HCT116 (cell line): Measurements from ENCODE around the gene SKAP1. TPM values are rescaled to one million over a fixed set of nuclear protein-coding genes. Genes with fewer than 3 reads are reported as not detected.

Source experiments
- ATAC-seq: fragments of 200-7000 bp; cut with Tn5 transposase; 2 replicates; pipeline ENCODE4 v1.9.1; 2020; ENCODE audit warnings: mild to moderate bottlenecking, moderate library complexity
- BruUV-seq: library from RNA; stranded (reverse); fragments of 400-500 nt; replicated peaks from 2 replicates; lab custom pipeline; 2021; lab: Mats Ljungman, UMichigan
- CTCF ChIA-PET: fragments of 300-600 bp; sonication (Branson Sonifier 250); formaldehyde crosslinking; loops from one replicate; lab custom pipeline; 2021; ENCODE audit warnings: antibody characterized with exemption; lab: Charles Lee
- POLR2A ChIA-PET: fragments of 300-600, 350-600 bp; sonication (Branson Sonifier 250); formaldehyde crosslinking; loops from one replicate; lab custom pipeline; 2021; ENCODE audit warnings: antibody characterized with exemption; lab: Charles Lee
- RAD21 ChIA-PET, 2 experiments: fragments of 300-600 bp; sonication (Branson Sonifier 250); formaldehyde crosslinking; loops; one replicate each; lab custom pipeline; 2023; ENCODE audit warnings: low total read pairs in 2 of 2; ENCODE audit not compliant: uncharacterized antibody in 2 of 2, unreplicated experiment in 2 of 2, low non-redundant PET in 1 of 2; lab: Charles Lee
- DNase-seq: peaks from one replicate; pipeline ENCODE4 v3.0.0-alpha.2; 2010; ENCODE audit warnings: low read depth, low spot score
- H2AFZ ChIP-seq: fragments of 200-600 bp; shearing (Covaris generic), sonication (generic); 2 replicates; pipeline ENCODE4 v1.6.1; 2017; ENCODE audit warnings: low read depth, mixed run types, mixed read lengths, antibody characterized with exemption, low read length; ENCODE audit not compliant: poor library complexity, severe bottlenecking
- H3K27ac ChIP-seq: 2 replicates; pipeline ENCODE4 v1.5.1; 2012; ENCODE audit warnings: low read depth, low read length
- H3K27me3 ChIP-seq: fragments of 200-600 bp; sonication (generic); 2 replicates; pipeline ENCODE4 v1.6.1; 2016; ENCODE audit warnings: mixed run types, low read length, mixed read lengths; ENCODE audit not compliant: insufficient read depth
- H3K36me3 ChIP-seq, 2 experiments: fragments of 200-500 bp in 1 of 2; fragments of 200-600 bp in 1 of 2; sonication (Bioruptor generic) in 1 of 2; sonication (generic) in 1 of 2; 2 replicates each; pipeline versions ENCODE4 v1.5.1 to v1.6.1; 2014 to 2016; ENCODE audit warnings: low read length in 2 of 2, inconsistent platforms in 1 of 2, mixed read lengths in 1 of 2, mixed run types in 1 of 2; ENCODE audit not compliant: insufficient read depth in 2 of 2, control insufficient read depth in 1 of 2
- H3K4me1 ChIP-seq, 2 experiments: fragments of 200-600 bp in 1 of 2; sonication (generic) in 1 of 2; 2 replicates each; pipeline versions ENCODE4 v1.5.1 to v1.6.1; 2012 to 2017; ENCODE audit warnings: low read length in 2 of 2, inconsistent platforms in 1 of 2, mild to moderate bottlenecking in 1 of 2, mixed read lengths in 1 of 2, mixed run types in 1 of 2, moderate library complexity in 1 of 2; ENCODE audit not compliant: insufficient read depth in 2 of 2, control insufficient read depth in 1 of 2
- H3K4me2 ChIP-seq: fragments of 200-600 bp; sonication (generic); 2 replicates; pipeline ENCODE4 v1.6.1; 2017; ENCODE audit warnings: mixed run types, low read length, mixed read lengths
- H3K4me3 ChIP-seq, 2 experiments: fragments of 200-600 bp in 1 of 2; sonication (generic) in 1 of 2; replicated peaks in 1 of 2; 2 replicates each; pipeline ENCODE4 v1.5.1; 2011 to 2016; ENCODE audit warnings: low read length in 2 of 2, control low read depth in 1 of 2, low read depth in 1 of 2, mild to moderate bottlenecking in 1 of 2, mixed read lengths in 1 of 2, mixed run types in 1 of 2
- H3K79me2 ChIP-seq: fragments of 200-600 bp; sonication (generic); 2 replicates; pipeline ENCODE4 v1.6.1; 2017; ENCODE audit warnings: mild to moderate bottlenecking, mixed run types, low read length, moderate library complexity, mixed read lengths; ENCODE audit not compliant: insufficient read depth
- H3K9ac ChIP-seq: fragments of 200-600 bp; sonication (generic); 2 replicates; pipeline ENCODE4 v1.6.1; 2016; ENCODE audit warnings: low read length, mixed read lengths
- H3K9me2 ChIP-seq: fragments of 200-600 bp; sonication (generic), shearing (Covaris generic); 2 replicates; pipeline ENCODE4 v1.6.1; 2017; ENCODE audit warnings: mixed run types, mild to moderate bottlenecking, moderate library complexity; ENCODE audit not compliant: insufficient read depth
- H3K9me3 ChIP-seq, 2 experiments: fragments of 200-500 bp in 1 of 2; fragments of 200-600 bp in 1 of 2; sonication (Bioruptor generic) in 1 of 2; sonication (generic) in 1 of 2; 2 replicates each; pipeline ENCODE4 v1.6.1; 2014 to 2017; ENCODE audit warnings: low read length in 2 of 2, mixed read lengths in 2 of 2, inconsistent platforms in 1 of 2, low read depth in 1 of 2, mild to moderate bottlenecking in 1 of 2, mixed run types in 1 of 2, moderate library complexity in 1 of 2; ENCODE audit not compliant: control insufficient read depth in 1 of 2, insufficient read depth in 1 of 2
- H4K20me1 ChIP-seq: fragments of 200-600 bp; sonication (generic), shearing (Covaris generic); 2 replicates; pipeline ENCODE4 v1.6.1; 2017; ENCODE audit warnings: mixed run types, mild to moderate bottlenecking, moderate library complexity; ENCODE audit not compliant: insufficient read depth
- ATF3 ChIP-seq: IDR thresholded peaks from 2 replicates; pipeline ENCODE4 v1.6.1; 2012
- CBX3 ChIP-seq: IDR thresholded peaks from 2 replicates; pipeline ENCODE4 v1.6.1; 2012; ENCODE audit warnings: low read depth
- CTCF ChIP-seq, 3 experiments: fragments of 200-600 bp in 1 of 3; sonication (generic) in 1 of 3; IDR thresholded peaks in 2 of 3; conservative IDR thresholded peaks in 1 of 3; 2 replicates each; pipeline ENCODE4 v1.5.1; 2012 to 2017; ENCODE audit warnings: low read depth in 2 of 3, low read length in 2 of 3, antibody characterized with exemption in 1 of 3, borderline replicate concordance in 1 of 3, control low read depth in 1 of 3, mild to moderate bottlenecking in 1 of 3, mixed read lengths in 1 of 3, mixed run types in 1 of 3, moderate library complexity in 1 of 3; ENCODE audit not compliant: insufficient read depth in 1 of 3
- EZH2 ChIP-seq: fragments of 200-600 bp; sonication (generic); IDR thresholded peaks from 2 replicates; pipeline ENCODE4 v1.6.1; 2017; ENCODE audit warnings: antibody characterized with exemption, mixed run types
- POLR2AphosphoS5 ChIP-seq: IDR thresholded peaks from 2 replicates; pipeline ENCODE4 v1.6.1; 2011; ENCODE audit warnings: mild to moderate bottlenecking, low read depth, low read length, moderate library complexity
- SP1 ChIP-seq: IDR thresholded peaks from 2 replicates; pipeline ENCODE4 v1.6.1; 2012; ENCODE audit warnings: low read depth
- TCF7L2 ChIP-seq: IDR thresholded peaks from 2 replicates; pipeline ENCODE4 v1.7.0; 2011; ENCODE audit warnings: borderline replicate concordance, inconsistent platforms; ENCODE audit not compliant: insufficient read depth, insufficient read length; ENCODE audit errors: extremely low read depth
- ZFX ChIP-seq: fragments of 450-650 bp; IDR thresholded peaks from 2 replicates; pipeline ENCODE4 v1.6.1; 2017
- intact Hi-C: fragments of 100-400 bp; cut with micrococcal nuclease; formaldehyde crosslinking; loops from 2 replicates; pipeline ENCODE4 v1.10.0; 2022
- total RNA-seq: library from RNA; stranded (reverse); gene quantifications from one replicate; pipeline ENCODE4 v1.2.1, GENCODE V29; 2021; ENCODE audit not compliant: unreplicated experiment
- TF ChIP-seq, protein P1 (sequence below): IDR thresholded peaks from 2 replicates; pipeline ENCODE4 v1.6.1; 2012

SKAP1 gene
- total RNA-seq, 1 experiment from 2014 or later: 12.4 TPM

DNA sequence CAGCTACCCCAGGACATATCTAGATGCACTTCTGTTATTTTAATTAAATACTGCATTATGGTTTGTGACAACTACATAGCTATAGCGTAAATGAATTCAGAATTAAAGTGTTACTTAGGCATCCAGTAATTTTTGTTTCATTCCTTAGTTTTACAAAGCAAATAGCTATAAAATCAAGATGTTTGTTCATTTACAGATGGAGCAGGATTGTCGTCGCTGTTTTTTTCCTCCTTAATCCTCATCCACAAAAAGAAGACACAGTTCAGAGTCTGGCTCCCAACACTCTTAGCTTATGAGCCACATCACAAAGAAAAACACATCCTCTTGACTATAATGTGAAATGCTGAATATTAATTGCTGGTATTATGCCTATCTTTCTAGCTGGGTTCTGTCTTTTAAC is 278.8 kb downstream of the SKAP1 start:
- RAD21 ChIA-PET: no interaction called here
- Histone ChIP-seq H2AFZ (no peak overlapping the region), H3K27ac (no peak overlapping the region), H3K9me3 (no peaks in the 10 kb centered on the region), H3K9me2 (no peaks in the 10 kb centered on the region), H3K4me2 (no peak overlapping the region), H3K9ac (no peak overlapping the region), H3K79me2 (no peaks in the 10 kb centered on the region), H3K4me1 (peaks cover 3 to 6% of the 10 kb centered on the region in 2 experiments; a peak in 3 of 4 replicates), H3K4me3 (no peak overlapping the region), H4K20me1 (no peaks in the 10 kb centered on the region), H3K27me3 (peaks cover 25% of the 10 kb centered on the region; the same call in 1 of the 2 replicates), H3K36me3 (no peaks in the 10 kb centered on the region)
- CTCF ChIA-PET: interaction anchor here (1.0 to 1.5 kb wide), 2 partner anchors 8 to 125 kb away, joined by 4 to 5 read pairs; no protein-coding TSS in a partner anchor
- DNase-seq (no peak), ATAC-seq (no peak)
- BruUV-seq: no TSS peak
- intact Hi-C loops: loop anchor here (10.0 kb wide), 2 partner anchors 644 to 724 kb away; no protein-coding TSS in a partner anchor
- POLR2A ChIA-PET: interaction anchor here (0.6 kb wide), 1 partner anchor 103 kb away, joined by 3 read pairs; no protein-coding TSS in a partner anchor
- TF ChIP-seq SP1 (no peak), TCF7L2 (no peak), ATF3 (no peak), CBX3 (no peak), CTCF (IDR thresholded peaks at IDR 0.05 in 2 of 3, conservative IDR thresholded peaks at IDR 0.05 in 1 of 3; ENCODE audit: borderline replicate concordance in 1 of 3, insufficient read depth in 1 of 3, low read depth in 2 of 3, low read length in 2 of 3) (no peak), EZH2 (no peak), POLR2AphosphoS5 (no peak), ZFX (no peak)
- TF ChIP-seq, protein P1, sequence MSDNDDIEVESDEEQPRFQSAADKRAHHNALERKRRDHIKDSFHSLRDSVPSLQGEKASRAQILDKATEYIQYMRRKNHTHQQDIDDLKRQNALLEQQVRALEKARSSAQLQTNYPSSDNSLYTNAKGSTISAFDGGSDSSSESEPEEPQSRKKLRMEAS: no peak
- TF ChIP-seq, all 23 proteins: peak for 0
